ENCODE results near the gene AHI1. TPM values are rescaled to one million over a fixed set of nuclear protein-coding genes. Genes with fewer than 3 reads are reported as not detected.

Gene AHI1
- total and polyA plus RNA-seq, 2 donors (not counting 1 experiment from before 2014, with no cell fraction given): 14.2 to 22.8 TPM

DNA sequence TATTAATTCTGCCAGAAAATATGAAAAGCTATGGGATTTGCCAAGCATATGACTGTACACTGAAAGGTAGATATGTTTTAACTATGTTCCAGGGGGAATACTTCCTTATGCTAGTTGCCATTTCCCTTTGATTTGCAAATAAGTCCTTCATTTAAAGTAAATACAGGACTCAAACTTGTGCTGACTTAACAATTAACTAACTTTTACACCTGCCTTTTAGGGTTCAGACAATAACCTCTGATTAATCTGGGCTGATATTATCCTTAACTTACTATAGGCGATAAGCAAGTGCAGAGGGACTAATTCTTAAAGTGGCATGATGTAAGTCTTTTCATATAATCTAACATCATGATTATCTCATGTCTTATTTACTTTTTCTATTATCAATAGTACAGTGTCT, 143.1 kb downstream of the AHI1 start:
- Histone ChIP-seq H3K4me1 (ENCODE audit: control insufficient read depth, extremely low read depth, insufficient read depth, low read length) (peaks cover 6% of the 10 kb centered on the region), H3K4me2 (ENCODE audit: extremely low read depth, insufficient read depth, low read length) (no peak overlapping the region), H3K27me3 (ENCODE audit: control insufficient read depth, insufficient read depth, low read length) (no peaks in the 10 kb centered on the region), H3K27ac (ENCODE audit: insufficient read depth, low read length) (no peak overlapping the region), H3K4me3 (replicated peaks in 1 of 4; ENCODE audit: control extremely low read depth in 1 of 4, insufficient read depth in 1 of 4, low read depth in 3 of 4, low read length in 4 of 4) (no peak overlapping the region), H4K20me1 (ENCODE audit: control insufficient read depth, extremely low read depth, insufficient read depth, low read length) (no peaks in the 10 kb centered on the region), H2AFZ (ENCODE audit: low read length) (no peak overlapping the region), H3K79me2 (ENCODE audit: control insufficient read depth, insufficient read depth, low read length) (no peaks in the 10 kb centered on the region), H3K36me3 (ENCODE audit: control insufficient read depth, insufficient read depth, low read length) (no peaks in the 10 kb centered on the region), H3K9ac (ENCODE audit: insufficient read depth, low read length) (no peak overlapping the region), H3K9me3 (ENCODE audit: control insufficient read depth, insufficient read depth, low read depth, low read length) (no peaks in the 10 kb centered on the region)
- DNase-seq (ENCODE audit: low read depth in 2 of 2): no peak
- TF ChIP-seq EZH2 (IDR thresholded peaks at IDR 0.05; ENCODE audit: low read length, missing control alignments): no peak
- TF ChIP-seq CTCF (conservative IDR thresholded peaks at IDR 0.05 in 1 of 2, IDR thresholded peaks at IDR 0.05 in 1 of 2; ENCODE audit: low read depth in 1 of 2, low read length in 2 of 2): no peak

DNA sequence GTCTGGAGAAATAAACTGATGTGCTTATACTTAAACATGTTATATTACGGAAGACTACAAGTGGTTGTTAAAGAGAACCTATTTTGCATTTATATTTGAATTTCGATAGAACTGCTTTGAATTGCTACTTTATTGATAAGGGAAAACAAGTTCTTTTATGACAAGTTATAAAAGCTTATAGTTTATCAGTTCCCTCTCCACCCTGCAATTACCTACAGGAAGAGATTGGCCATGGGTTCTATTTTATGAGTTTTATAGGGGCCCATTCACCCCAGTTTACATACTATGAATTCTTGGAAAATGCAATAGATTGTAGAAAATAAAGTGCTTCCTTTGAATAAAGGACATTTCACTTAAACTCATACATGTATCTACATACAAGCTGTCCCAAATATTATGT, 144.4 kb downstream of the AHI1 start:
- Histone ChIP-seq H3K9me3 (ENCODE audit: control insufficient read depth, insufficient read depth, low read depth, low read length) (no peaks in the 10 kb centered on the region), H3K27ac (ENCODE audit: insufficient read depth, low read length) (no peak overlapping the region), H3K9ac (ENCODE audit: insufficient read depth, low read length) (no peak overlapping the region), H3K4me2 (ENCODE audit: extremely low read depth, insufficient read depth, low read length) (no peak overlapping the region), H3K36me3 (ENCODE audit: control insufficient read depth, insufficient read depth, low read length) (no peaks in the 10 kb centered on the region), H3K79me2 (ENCODE audit: control insufficient read depth, insufficient read depth, low read length) (no peaks in the 10 kb centered on the region), H3K4me1 (ENCODE audit: control insufficient read depth, extremely low read depth, insufficient read depth, low read length) (peaks cover 2% of the 10 kb centered on the region), H3K27me3 (ENCODE audit: control insufficient read depth, insufficient read depth, low read length) (no peaks in the 10 kb centered on the region), H2AFZ (ENCODE audit: low read length) (no peak overlapping the region), H3K4me3 (replicated peaks in 1 of 4; ENCODE audit: control extremely low read depth in 1 of 4, insufficient read depth in 1 of 4, low read depth in 3 of 4, low read length in 4 of 4) (no peak overlapping the region), H4K20me1 (ENCODE audit: control insufficient read depth, extremely low read depth, insufficient read depth, low read length) (no peaks in the 10 kb centered on the region)
- DNase-seq (ENCODE audit: low read depth in 2 of 2): no peak
- no peak for TF ChIP-seq CTCF (conservative IDR thresholded peaks at IDR 0.05 in 1 of 2, IDR thresholded peaks at IDR 0.05 in 1 of 2; ENCODE audit: low read depth in 1 of 2, low read length in 2 of 2)
- TF ChIP-seq EZH2 (IDR thresholded peaks at IDR 0.05; ENCODE audit: low read length, missing control alignments): no peak

DNA sequence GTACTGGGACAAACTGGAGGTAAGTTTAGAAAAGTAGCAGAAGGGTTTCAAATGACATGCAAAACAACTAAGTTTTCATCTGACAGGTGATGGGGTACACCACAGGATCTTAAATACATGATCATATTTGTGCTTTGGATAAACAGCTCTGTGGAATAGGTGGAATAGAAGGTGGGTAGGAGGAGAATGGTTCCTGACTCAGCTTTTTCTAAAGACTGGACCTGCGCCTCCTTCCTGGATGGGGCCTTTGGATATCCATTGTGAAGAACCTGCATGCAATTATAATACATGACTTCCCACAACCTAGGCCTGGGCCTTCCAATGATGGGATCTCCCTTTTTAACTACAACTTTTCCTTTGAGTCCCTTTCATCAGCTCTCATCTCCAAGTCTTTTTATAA, 145.9 kb downstream of the AHI1 start:
- Histone ChIP-seq H3K27me3 (ENCODE audit: control insufficient read depth, insufficient read depth, low read length) (no peaks in the 10 kb centered on the region), H3K79me2 (ENCODE audit: control insufficient read depth, insufficient read depth, low read length) (no peaks in the 10 kb centered on the region), H3K27ac (ENCODE audit: insufficient read depth, low read length) (no peak overlapping the region), H3K4me1 (ENCODE audit: control insufficient read depth, extremely low read depth, insufficient read depth, low read length) (no peaks in the 10 kb centered on the region), H3K4me2 (ENCODE audit: extremely low read depth, insufficient read depth, low read length) (no peak overlapping the region), H3K9ac (ENCODE audit: insufficient read depth, low read length) (no peak overlapping the region), H2AFZ (ENCODE audit: low read length) (no peak overlapping the region), H4K20me1 (ENCODE audit: control insufficient read depth, extremely low read depth, insufficient read depth, low read length) (no peaks in the 10 kb centered on the region), H3K4me3 (replicated peaks in 1 of 4; ENCODE audit: control extremely low read depth in 1 of 4, insufficient read depth in 1 of 4, low read depth in 3 of 4, low read length in 4 of 4) (no peak overlapping the region), H3K9me3 (ENCODE audit: control insufficient read depth, insufficient read depth, low read depth, low read length) (no peaks in the 10 kb centered on the region), H3K36me3 (ENCODE audit: control insufficient read depth, insufficient read depth, low read length) (no peaks in the 10 kb centered on the region)
- TF ChIP-seq EZH2 (IDR thresholded peaks at IDR 0.05; ENCODE audit: low read length, missing control alignments) (no peak), CTCF (conservative IDR thresholded peaks at IDR 0.05 in 1 of 2, IDR thresholded peaks at IDR 0.05 in 1 of 2; ENCODE audit: low read depth in 1 of 2, low read length in 2 of 2) (no peak)
- no peak for DNase-seq (ENCODE audit: low read depth in 2 of 2)
